Hematopoietic multipotent progenitor cell treated with erythropoietin and hydrocortisone succinate and interleukin-3 and kit ligand, for 17 days (in vitro differentiated cells): Measurements from ENCODE around the gene LRRC1.

Source experiments
- DNase-seq: peaks from one replicate; pipeline ENCODE4 v3.0.0-alpha.2; 2015; ENCODE audit warnings: low spot score

The LRRC1 gene

GRCh38 chr6:53846250-53846649 is 51.4 kb downstream of the LRRC1 start:
- no peak for DNase-seq

DNA sequence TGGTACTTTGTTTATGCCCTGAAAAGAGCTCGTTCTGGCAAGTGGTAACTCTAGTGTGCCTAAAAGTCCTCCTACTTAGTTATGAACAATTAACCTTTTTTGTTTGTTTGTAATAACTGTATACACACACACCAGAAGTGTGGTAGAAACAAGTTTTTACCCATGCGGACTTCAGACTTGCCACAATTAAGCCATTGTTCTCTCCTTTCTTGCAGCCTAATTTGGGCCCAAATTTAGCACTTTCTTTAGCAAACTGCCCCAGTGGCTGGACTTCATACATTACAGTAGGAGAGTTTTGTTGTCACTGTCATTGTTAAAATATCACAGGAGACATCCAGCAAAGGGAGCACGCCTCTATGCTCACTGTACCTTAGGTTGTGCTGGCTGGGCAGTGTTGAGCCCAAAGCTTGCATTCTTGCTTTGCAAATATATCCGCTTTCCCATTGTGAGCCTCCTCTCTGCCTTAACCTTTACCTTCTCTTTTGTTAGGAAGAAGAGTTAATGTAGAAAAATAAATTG is 53.0 kb downstream of the LRRC1 start:
- DNase-seq, result no peak

- no peak for DNase-seq
These were observed 55.7 kb downstream of the LRRC1 start for GRCh38 chr6:53850527-53850926.

DNA sequence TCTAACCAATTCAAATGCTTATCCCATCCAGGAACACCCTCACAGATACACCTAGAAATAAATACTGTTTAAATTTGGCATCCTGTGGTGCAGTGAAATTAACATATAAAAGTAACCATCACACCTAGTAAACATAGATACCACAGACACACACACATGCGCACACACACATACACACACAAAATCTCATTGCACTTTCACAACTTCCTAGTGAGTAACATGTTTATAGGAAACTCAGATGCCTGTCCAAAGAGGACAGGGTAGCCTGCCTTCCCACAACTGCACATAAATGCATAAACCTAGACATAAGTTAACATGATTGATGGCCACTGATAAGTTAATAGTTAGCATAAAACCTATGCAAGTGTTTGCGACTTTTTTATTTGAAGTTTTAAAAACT is 56.8 kb downstream of the LRRC1 start:
- no peak for DNase-seq

GRCh38 chr6:53852805-53853204 is 58.0 kb downstream of the LRRC1 start:
- no peak for DNase-seq

DNA sequence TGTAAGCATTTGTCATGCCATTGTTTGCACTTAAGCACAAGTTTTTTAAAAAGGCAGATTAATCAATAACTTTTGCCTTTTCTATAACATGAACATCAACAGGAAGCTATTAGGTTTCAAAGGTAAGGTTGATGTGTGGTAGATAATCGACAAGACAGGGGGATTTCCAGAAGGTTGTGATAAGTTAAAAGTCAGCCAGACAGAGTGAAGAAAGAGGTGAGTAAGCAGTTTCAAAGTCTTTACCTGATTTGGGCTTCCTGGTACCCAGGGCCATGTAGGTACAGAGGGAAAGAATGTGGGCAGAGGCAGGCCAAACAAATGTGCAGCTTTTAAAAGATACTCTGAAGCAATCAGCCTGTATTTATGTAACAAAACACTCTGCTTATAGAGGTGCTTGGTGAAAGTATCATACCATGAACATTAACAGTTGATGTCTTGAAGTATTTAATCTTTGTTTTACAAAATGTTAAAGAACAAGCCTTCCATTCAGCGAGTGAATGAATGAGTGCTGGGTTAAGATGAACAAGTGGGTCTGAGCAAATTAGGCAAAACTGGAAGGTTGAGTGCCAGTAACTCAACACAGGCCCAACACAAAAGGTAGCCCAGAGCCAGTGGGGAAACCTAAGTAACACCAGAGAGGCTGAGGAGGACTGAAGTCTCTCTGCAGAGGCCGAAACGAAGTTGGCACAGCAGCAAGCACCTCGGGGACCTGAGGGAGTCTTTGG is 60.2 kb downstream of the LRRC1 start:
- no peak for DNase-seq

DNA sequence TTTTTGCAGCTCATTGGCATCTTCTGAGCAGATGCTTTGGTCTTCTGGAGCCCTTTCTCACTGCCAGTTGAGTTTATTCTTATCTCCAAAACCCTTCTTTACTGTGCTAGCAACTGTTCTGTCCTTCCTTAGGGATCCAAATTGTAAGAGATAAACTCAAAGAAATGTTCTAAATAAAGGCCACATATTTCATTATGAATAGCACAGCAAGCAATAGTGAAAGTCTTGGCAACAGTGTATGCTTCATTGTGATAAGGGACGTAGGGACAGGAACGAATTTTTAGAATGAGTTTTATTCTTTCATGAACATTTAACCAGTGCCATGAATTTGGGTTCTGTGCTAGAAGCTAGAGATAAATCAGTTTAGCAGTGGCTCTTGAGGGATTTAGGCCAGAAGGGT is 61.1 kb downstream of the LRRC1 start:
- DNase-seq, result no peak

GRCh38 chr6:53857318-53858094 is 62.7 kb downstream of the LRRC1 start:
- no peak for DNase-seq

DNA sequence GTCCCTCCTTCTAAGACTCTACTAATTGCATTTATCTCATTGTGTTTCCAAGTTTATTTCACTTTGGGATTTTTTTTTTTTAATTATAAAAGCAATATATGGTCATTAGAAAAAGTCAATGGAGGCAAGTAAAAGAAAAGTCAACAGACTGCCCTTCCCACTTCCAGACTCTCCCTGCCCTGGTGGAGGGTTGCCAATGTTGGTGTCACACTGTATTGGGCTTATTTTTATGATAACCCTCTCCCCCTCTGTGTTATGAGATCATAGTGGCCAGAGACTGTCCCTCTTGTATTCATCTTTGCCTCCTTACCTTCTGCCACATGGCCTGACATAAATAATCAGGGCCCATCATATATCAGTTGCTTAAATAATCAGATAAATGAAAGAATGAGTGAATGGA is 63.4 kb downstream of the LRRC1 start:
- no peak for DNase-seq

DNA sequence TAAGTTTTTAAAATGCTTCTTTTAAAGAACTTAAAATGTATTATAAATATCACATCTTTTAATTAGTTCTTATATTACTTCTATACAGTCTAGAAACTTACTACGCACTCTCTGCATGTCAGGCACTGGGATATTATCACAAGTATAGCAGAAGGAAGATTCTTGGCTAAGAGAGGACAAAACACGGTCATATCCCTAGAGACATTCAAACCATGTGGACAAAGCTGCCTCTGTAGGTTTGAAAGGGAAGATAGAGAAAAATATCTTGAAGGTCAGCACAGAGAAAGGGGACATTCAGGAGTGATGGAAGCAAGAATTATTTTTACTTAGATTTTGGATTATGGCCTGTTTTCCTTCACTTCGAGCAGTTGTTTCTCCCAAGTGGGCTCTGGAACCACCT is 64.1 kb downstream of the LRRC1 start:
- no peak for DNase-seq

- DNase-seq, result no peak
These were observed 65.7 kb downstream of the LRRC1 start for GRCh38 chr6:53860511-53860910.

- no peak for DNase-seq
These were observed 66.7 kb downstream of the LRRC1 start for GRCh38 chr6:53861518-53861917.

DNA sequence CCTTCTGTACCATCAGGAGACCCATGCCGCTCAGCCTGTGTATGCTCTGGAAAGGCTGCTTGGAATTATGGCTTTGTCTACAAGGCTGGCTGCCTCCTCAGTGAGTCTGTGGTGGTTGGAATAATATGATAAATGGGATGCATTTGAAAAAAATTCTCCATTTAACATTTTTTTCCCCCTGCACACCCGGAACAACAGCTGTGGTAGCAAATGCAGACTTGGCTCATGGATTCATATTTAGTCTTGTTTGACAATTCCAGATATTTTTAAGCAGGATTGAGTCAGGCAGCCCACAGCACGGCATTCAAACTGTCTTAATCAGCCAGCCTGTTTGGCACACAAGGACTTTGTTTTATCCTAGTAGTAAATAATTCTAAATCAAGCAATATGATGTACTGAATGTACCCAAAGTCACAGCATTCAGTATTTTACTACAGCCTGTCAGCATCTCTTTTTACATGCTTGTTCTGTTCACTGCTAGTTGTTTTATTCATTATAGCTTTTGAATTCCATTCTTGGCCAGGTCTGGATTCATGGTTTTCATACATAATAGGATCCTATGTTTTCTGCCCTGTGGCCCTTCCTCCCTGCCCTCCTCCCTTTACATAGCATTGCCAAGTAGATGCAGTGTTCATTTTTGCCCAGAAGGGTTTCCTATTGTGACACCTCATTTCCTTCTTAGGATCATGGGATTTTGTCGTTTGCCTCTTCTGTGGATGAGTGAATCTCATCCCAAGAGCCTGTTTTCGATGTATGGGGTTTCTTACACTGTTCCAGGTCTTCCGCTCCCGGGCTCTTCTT is 68.1 kb downstream of the LRRC1 start:
- DNase-seq, result no peak

DNA sequence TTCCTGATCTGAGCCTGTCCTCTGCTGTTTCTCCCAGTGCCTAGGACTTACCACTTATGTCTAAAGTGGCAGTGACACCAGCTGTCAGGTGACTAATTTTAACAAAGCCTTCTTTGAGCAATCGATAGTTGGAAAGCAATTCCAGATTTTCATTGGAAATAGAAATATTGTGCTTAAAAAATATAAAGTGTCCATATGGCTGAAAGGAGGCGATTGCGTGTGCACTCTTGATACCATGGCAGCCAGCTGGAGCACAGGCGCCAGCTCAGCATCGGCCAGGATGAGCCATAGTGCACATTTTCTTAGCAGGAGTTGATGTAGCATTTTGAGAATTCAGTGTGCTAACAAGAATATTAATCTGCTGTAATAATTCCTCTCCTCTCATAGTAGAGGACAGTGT is 70.0 kb downstream of the LRRC1 start:
- DNase-seq, result no peak

DNA sequence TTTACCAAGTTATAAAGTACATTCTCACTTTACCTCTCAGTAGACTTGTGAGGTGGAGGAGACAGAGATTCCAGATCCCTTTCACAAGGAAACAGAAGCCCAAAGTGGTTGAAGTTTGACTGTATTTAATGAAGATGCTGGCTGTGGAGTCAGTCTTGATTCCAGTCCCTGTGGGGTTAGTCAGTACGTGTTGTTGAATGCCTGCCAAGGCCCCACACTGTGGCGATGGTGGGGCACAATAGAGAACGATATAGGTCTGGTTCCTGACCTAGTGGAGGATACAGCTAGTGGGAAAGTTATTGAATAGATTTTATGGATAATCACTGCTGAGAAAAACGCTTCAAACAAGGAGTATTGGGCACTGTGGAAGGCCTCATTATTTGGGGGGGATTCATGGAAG is 71.4 kb downstream of the LRRC1 start:
- DNase-seq, result no peak

DNA sequence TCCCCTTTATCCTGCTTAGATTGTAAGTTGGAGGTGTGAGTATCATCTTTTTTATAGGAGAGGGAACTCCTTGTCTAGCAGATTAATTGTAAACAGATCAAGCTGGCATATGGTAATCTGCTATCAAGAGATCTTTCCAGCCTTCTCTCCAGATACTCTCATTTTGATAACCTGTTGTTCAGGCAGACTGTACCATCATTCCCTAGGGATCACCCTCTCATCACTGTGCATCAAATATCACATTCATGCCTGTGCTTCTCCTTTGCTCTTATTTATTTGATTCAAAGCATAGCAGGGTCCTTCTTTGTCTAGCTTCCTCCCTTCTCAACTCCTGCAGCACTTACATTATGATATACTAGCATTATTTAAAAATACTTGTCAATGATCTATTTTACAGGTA is 73.8 kb downstream of the LRRC1 start:
- DNase-seq, result no peak

GRCh38 chr6:53869964-53870363 is 75.2 kb downstream of the LRRC1 start:
- no peak for DNase-seq

- no peak for DNase-seq
These were observed 79.1 kb downstream of the LRRC1 start for GRCh38 chr6:53873922-53874321.

- DNase-seq, result no peak
These were observed 80.2 kb downstream of the LRRC1 start for GRCh38 chr6:53874964-53875363.

DNA sequence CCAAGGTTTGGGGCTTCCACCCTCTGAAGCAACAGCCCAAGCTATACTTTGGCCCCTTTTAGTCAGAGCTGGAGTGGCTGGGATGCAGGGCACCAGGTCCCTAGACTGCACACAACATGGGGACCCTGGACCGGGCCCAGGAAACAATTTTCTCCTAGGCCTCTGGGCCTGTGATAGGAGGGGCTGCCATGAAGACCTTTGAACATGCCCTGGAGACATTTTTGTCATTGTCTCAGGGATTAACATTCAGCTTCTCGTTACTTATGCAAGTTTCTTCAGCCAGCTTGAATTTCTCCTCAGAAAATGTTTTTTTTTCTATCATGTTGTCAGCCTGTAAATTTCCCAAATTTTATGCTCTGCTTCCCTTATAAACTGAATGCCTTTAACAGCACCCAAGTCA is 82.3 kb downstream of the LRRC1 start:
- no peak for DNase-seq

GRCh38 chr6:53878808-53879207 is 84.0 kb downstream of the LRRC1 start:
- DNase-seq, result no peak

DNA sequence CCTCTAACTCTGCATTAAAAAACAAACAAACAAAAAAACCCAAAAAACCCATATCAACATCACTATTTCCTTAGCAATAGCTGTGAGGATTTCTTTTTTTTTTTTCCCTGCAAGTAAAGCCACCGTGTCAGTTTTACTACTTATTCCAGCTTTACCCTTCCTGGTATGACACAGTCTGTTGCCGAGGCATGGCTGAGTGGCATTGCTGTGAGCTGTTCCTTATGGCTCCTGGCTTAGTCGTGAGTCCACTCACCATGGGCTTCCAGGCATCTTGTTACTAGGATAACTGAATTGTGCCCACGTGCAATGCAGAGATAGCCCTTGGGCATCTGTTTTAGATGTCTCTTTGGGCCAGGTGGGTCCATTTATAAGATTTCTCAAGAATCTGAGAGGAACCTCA is 84.8 kb downstream of the LRRC1 start:
- DNase-seq, result no peak

- DNase-seq, result no peak
These were observed 92.5 kb downstream of the LRRC1 start for GRCh38 chr6:53887316-53887715.
